Neural progenitor cell (in vitro differentiated cells): ENCODE data around the gene LRP1B.

Experiments
- CTCF ChIP-seq: fragments of 200-600 bp; sonication (generic); IDR thresholded peaks from 2 replicates; pipeline ENCODE4 v1.5.1; 2017; ENCODE audit warnings: antibody characterized with exemption, mild to moderate bottlenecking
- EZH2 ChIP-seq: fragments of 200-600 bp; sonication (generic); IDR thresholded peaks from 2 replicates; pipeline ENCODE4 v1.6.1; 2017; ENCODE audit warnings: antibody characterized with exemption, mild to moderate bottlenecking, moderate library complexity

- TF ChIP-seq CTCF (no peak), EZH2 (no peak)
Observed at GRCh38 chr2:141311430-141311829, 819.4 kb downstream of the LRP1B start.
